Bronchial epithelial cell (primary cell): ENCODE measurements around the gene SH3RF2. TPM values are rescaled to one million over a fixed set of nuclear protein-coding genes. Genes with fewer than 3 reads are reported as not detected.

Experiments
- DNase-seq: peaks from one replicate; pipeline ENCODE4 v3.0.0-alpha.2; 2010; ENCODE audit warnings: low read depth
- FAIRE-seq: peaks from 2 replicates; lab custom pipeline; 2011; peaks lifted over from hg19 to GRCh38; lab: Jason Lieb, UNC
- H3K27me3 ChIP-seq: 2 replicates; pipeline ENCODE4 v1.5.1; 2011; ENCODE audit warnings: low read length; ENCODE audit not compliant: control insufficient read depth, insufficient read depth
- H3K36me3 ChIP-seq: 2 replicates; pipeline ENCODE4 v1.5.1; 2011; ENCODE audit warnings: low read length; ENCODE audit not compliant: control insufficient read depth, insufficient read depth
- H3K4me3 ChIP-seq: 2 replicates; pipeline ENCODE4 v1.5.1; 2011; ENCODE audit warnings: mild to moderate bottlenecking, low read depth, low read length, control low read depth
- total RNA-seq: library from RNA; depleted of rRNA; stranded (reverse); fragments of >200 nt; gene quantifications from 2 replicates; pipeline ENCODE4 v1.2.1, GENCODE V29; 2014
- TF ChIP-seq, protein P1 (sequence below): IDR thresholded peaks from 2 replicates; pipeline ENCODE4 v1.5.1; 2011; ENCODE audit warnings: mild to moderate bottlenecking, moderate library complexity, low read length, control low read depth, inconsistent platforms; ENCODE audit not compliant: insufficient read depth, severe bottlenecking

The SH3RF2 gene
- total RNA-seq, 1 donor from 2014 or later, result 3.7 TPM

DNA sequence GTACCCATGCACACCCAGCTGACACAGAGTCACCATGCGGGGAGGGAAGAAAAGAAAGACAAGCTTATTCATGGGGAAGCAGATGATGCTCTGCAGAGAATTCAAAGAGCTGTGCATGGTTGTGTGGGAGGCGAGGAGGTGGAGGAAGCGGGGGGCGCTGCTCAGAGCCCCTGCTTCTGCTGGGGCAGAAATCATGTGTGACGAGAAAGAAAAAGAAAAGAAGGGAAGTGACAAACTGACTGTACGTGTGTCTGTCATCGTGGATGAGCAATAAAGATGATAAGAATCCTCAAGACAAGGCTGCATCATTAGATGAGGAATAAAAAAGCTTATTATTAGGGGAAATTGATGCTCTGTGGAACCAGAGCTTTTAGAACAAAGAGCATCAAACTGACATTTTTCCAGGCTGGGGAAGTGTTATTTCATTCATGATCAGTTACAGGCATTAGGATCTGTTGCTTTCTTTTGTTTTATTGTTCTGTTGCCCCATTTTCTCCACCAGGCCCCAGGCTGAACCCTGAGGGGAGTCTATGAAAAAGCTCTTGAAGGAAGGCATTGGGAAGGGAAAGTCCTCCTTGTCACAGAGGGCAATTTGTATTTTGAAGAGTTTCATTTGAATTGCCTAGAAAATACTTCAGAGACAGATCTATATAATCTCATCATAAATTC lies 20.3 kb upstream of the SH3RF2 start:
- Histone ChIP-seq H3K27me3 (no peaks in the 10 kb centered on the region), H3K36me3 (no peaks in the 10 kb centered on the region), H3K4me3 (no peak overlapping the region)
- DNase-seq (no peak), FAIRE-seq (no peak)
- TF ChIP-seq, protein P1, sequence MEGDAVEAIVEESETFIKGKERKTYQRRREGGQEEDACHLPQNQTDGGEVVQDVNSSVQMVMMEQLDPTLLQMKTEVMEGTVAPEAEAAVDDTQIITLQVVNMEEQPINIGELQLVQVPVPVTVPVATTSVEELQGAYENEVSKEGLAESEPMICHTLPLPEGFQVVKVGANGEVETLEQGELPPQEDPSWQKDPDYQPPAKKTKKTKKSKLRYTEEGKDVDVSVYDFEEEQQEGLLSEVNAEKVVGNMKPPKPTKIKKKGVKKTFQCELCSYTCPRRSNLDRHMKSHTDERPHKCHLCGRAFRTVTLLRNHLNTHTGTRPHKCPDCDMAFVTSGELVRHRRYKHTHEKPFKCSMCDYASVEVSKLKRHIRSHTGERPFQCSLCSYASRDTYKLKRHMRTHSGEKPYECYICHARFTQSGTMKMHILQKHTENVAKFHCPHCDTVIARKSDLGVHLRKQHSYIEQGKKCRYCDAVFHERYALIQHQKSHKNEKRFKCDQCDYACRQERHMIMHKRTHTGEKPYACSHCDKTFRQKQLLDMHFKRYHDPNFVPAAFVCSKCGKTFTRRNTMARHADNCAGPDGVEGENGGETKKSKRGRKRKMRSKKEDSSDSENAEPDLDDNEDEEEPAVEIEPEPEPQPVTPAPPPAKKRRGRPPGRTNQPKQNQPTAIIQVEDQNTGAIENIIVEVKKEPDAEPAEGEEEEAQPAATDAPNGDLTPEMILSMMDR, result no peak

DNA sequence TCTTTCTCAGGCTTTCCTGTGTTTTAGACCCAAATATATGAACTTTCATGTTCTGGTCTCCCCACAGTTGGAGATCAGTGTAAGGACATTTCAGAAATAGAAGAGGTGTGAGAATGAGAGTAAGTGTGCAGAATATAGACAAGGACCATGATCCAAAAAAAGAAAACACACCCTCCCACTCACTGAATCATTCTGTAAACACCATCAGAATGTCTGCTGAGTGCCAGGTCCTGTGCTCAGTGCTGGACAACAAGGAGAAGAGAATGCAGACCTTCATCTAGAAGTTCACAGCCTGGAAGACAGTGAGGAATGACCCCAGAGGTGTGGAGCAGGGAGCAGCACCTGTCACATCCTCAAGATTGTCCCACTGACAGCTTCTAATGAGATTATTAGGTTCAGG lies 19.1 kb upstream of the SH3RF2 start:
- FAIRE-seq, result peak; percentile 84
- Histone ChIP-seq H3K27me3 (no peaks in the 10 kb centered on the region), H3K36me3 (no peaks in the 10 kb centered on the region), H3K4me3 (no peak overlapping the region)
- peak; percentile 60 for DNase-seq
- TF ChIP-seq, protein P1, result no peak

DNA sequence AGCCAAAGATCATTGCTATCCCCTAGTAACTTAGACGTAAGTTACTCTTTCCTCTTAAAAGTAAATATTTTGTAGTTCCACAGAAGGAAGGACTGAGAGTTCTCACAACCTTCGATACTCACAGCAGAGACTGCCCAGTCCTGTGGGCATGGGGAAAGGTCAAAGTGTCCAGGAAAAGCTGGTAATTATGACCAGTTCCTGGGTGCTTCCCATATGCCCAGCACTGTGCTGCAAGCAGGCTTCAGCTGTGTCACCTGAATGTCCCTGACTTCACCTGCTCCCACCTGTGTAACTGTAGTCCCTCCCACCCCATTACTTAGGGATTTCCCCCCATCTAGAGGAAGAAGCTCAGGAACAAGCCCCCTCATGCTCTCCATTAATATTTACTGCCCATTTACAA lies 18.0 kb upstream of the SH3RF2 start:
- DNase-seq, result no peak
- H3K36me3 ChIP-seq, result no peaks in the 10 kb centered on the region
- TF ChIP-seq, protein P1, result no peak
- no peak overlapping the region for H3K4me3 ChIP-seq
- H3K27me3 ChIP-seq, result no peaks in the 10 kb centered on the region
- FAIRE-seq, result no peak

DNA sequence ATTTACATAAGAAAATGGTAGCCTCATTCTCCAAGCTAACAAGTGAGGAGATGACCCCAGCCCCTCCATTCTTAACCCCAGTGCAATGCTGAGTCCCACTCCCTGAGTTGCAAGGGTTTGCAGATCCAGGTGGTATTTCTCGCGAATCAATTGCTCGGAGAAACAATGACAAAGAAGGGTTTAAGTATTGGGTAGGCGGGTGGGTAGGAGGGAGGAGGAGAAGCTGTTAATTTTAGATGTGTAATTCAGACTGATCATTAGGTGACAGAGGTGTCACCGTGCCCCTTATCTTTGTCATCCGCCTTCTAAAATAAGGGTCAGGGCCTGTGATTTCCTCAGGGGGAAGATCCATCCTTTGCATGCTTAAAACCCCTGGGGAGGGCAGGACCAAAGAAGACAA lies 17.0 kb upstream of the SH3RF2 start:
- no peak for FAIRE-seq
- DNase-seq, result no peak
- no peaks in the 10 kb centered on the region for H3K27me3 ChIP-seq
- H3K36me3 ChIP-seq, result no peaks in the 10 kb centered on the region
- no peak overlapping the region for H3K4me3 ChIP-seq
- TF ChIP-seq, protein P1, result no peak

DNA sequence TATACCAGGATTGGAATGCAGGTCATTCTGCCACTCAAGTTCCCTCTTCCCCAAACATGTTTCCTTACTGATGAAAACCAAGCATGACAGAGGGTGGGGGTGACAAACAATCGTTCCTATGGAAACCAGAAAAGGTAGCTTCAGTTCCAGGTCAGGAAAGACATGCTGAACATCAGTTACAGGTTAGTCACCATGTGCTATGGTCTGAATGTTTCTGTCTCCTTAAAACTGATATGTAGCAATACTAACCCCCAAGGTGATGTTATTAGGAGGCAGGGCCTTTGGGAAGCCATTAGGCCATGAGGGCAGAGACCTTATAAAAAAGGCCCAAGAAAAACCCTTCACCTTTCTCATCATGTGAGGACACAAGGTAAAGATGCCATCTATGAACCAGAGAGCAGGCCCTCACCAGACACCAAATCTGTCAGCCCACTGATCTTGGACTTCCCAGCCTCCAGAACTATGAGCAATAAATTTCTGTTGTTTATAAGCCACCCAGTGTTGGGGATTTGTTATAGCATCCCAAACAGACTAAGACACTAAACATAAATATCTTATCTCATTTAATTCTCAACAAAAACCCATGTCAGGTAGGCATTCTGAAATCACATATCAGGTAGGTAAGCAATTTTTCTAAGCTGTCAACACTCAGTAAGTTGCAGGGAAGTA lies 15.7 kb upstream of the SH3RF2 start:
- TF ChIP-seq, protein P1, result no peak
- no peaks in the 10 kb centered on the region for H3K27me3 ChIP-seq
- FAIRE-seq, result no peak
- no peaks in the 10 kb centered on the region for H3K36me3 ChIP-seq
- DNase-seq, result peak; percentile 53
- H3K4me3 ChIP-seq, result no peak overlapping the region
